Measurements from ENCODE around the gene NTRK1. TPM values are rescaled to one million over a fixed set of nuclear protein-coding genes. Genes with fewer than 3 reads are reported as not detected.

The NTRK1 gene
- total RNA-seq, 1 donor from 2014 or later = 1.4 TPM

DNA sequence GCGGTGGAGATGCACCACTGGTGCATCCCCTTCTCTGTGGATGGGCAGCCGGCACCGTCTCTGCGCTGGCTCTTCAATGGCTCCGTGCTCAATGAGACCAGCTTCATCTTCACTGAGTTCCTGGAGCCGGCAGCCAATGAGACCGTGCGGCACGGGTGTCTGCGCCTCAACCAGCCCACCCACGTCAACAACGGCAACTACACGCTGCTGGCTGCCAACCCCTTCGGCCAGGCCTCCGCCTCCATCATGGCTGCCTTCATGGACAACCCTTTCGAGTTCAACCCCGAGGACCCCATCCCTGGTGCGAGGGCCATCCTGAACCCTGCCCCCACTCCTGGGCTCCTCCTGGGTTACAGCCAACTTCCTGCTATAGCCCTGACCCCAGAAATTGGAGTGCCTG lies 13.0 kb downstream of the NTRK1 start:
- intact Hi-C loops (cut with DNase I) = no loop called here
- no peak for DNase-seq (ENCODE audit: low spot score)

DNA sequence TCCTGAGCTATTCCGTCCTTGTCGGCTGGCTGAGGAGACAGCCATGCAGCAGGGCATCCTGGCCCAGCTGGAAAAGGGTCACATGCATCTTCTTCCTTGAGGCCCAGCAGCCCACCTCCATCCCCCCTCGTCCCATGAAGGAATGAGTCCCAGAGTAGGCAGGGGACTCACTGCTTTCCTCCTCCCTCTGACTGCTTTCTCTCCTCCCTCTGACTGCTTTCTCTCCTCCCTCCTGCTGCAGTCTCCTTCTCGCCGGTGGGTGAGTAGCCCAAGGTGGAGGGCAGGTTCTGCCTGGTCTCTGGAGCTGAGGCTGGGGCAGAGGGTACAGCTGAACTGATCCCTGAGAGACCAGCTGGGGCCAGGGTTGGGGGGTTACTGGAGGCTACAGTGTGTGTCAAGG lies 13.5 kb downstream of the NTRK1 start:
- DNase-seq (ENCODE audit: low spot score) = no peak
- intact Hi-C loops (cut with DNase I) = no loop called here

DNA sequence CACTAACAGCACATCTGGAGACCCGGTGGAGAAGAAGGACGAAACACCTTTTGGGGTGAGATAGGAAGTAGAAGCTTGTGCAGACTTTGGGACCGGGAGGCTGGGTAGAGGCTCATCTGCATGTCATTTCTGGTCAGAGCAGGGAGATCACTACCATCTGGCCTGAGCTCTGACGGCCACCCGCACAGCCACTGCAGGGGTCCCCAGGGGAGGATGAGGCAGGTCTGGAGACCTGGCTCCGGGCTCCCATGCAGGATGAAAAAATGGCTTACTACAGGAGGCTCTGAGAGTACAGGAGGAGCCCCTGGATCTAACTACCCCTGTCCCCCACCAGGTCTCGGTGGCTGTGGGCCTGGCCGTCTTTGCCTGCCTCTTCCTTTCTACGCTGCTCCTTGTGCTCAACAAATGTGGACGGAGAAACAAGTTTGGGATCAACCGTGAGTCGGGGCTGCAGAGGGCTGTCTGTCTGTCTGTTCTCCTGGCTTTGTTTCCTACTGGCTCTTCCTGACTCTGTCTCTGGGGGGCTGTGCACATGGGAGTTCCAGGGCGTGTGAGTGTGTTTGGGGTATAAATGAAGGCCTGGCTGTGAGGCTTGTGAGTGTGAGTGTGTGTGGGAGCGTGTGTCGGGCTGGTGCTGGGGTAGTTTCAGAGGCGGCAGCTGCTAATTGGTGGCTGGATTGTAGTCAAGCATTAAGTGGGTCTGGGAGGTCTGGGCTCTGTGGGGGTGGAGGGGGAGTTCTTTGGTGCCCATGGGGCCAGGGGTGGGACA lies 14.1 kb downstream of the NTRK1 start:
- intact Hi-C loops (cut with DNase I) = no loop called here
- DNase-seq (ENCODE audit: low spot score) = no peak

DNA sequence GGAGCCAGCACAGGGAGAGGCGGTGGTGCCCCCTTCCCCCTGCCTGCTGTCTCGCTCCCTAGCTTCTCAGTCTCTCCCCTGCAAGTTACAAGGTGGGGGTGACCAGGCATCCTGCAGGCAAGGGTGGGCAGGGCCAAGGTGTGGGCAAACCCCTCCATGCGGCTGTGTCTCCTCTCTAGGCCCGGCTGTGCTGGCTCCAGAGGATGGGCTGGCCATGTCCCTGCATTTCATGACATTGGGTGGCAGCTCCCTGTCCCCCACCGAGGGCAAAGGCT lies 14.6 kb downstream of the NTRK1 start:
- DNase-seq (ENCODE audit: low spot score) = no peak
- intact Hi-C loops (cut with DNase I) = no loop called here

DNA sequence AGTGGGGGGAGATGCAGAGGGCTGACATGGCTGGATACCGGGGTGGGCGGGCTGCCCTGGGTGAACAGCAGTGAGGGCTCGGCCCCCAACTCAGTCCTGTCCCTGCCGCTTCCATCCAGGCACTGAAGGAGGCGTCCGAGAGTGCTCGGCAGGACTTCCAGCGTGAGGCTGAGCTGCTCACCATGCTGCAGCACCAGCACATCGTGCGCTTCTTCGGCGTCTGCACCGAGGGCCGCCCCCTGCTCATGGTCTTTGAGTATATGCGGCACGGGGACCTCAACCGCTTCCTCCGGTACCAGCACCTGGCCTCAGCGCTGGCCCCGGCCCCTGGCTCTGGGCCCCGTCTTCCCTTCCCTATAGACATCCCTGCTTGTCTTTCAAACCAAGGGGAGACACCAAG lies 15.6 kb downstream of the NTRK1 start:
- DNase-seq (ENCODE audit: low spot score) = no peak
- intact Hi-C loops (cut with DNase I) = no loop called here

DNA sequence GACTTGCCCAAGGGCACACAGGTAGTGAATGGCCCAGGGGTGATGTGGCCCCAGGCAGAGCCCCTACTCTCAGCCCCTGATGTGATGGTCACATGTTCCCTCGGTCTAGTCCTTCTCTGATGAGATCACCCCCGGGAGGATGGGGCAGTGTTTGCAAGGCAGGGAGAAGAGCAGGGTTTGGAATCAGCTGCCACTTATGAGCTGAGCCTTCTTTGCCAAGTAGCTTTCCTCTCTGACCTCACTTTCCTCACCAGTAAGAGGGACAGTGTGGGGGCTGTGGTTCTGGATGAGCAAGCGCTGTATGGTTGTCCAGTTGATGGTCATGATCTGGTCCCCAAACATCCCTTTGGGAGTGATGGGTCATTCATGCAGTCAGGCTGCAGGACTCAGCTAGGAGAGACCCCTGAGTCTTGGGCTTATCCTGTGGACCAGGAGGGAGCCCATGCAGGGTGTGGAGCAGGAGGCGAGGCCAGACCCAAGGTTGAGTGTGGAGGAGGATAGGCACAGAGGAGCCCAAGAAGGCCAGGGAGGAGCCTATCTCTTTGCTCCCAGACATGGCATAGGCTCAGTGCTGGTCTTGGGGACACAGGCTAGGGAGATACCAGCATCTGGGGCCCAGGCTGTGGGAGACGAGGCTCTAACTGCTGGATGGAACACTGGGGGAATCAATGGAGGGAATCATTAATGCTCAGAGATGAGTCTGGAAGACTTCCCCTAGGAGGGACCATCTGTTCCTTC lies 16.9 kb downstream of the NTRK1 start:
- intact Hi-C loops (cut with DNase I) = no loop called here

DNA sequence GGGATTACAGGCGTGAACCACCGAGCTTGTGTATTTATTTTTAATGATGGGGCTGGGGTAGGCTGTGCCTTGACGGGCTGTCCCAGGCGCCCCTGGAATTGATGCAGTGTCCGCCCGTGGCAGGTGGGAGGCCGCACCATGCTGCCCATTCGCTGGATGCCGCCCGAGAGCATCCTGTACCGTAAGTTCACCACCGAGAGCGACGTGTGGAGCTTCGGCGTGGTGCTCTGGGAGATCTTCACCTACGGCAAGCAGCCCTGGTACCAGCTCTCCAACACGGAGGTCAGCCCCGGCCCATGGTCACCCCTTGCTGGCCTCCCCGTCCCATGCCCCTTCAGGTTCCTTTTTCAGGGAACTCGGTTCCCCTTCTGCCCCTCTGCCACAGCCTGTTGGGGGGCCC lies 19.2 kb downstream of the NTRK1 start:
- no peak for DNase-seq (ENCODE audit: low spot score)
- intact Hi-C loops (cut with DNase I) = loop anchor here (10.0 kb wide), 1 partner anchor 185 kb away; no protein-coding TSS in a partner anchor

More for the DNA sequence above, 16.9 kb downstream of the NTRK1 start:
- no peak for DNase-seq (ENCODE audit: low spot score)

DNA sequence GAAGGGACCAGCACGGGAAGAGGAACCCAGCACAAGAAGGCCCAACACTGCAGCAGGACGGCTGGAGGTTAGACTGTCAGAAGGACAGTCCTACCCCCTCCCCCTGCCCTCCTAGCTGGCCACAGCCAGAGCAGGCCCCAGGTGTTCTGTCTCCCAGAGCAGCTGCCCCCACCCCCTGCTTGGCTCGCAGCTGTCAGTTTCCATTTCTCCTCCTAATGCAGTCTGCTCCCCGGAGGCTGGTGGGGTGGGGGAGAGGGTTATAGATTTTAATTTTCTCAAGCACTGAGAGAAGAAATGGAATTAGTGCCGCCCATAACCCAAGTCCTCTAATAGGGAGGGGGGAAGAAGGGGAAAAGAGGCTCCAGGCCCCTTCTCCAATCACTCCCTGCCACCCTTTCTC lies 19.8 kb downstream of the NTRK1 start:
- intact Hi-C loops (cut with DNase I) = loop anchor here (10.0 kb wide), 1 partner anchor 186 kb away; no protein-coding TSS in a partner anchor
- no peak for DNase-seq (ENCODE audit: low spot score)

DNA sequence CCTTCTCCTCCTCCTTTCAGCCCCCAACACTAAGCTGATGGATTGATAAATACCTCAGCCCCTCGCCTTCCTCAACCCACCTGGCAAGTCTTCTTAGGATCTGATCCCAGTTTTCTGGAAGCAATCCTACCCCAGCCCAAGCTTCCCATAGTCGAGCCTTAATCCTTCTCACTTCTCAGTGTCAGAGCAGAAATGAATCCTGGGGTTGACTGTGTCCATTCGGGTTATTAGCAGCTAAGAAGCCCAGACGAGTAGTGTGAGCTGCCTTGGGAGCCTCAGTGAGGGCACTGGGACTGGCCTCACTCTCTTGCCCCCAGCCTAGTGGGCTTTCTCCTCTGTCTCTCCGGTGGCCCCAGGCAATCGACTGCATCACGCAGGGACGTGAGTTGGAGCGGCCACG lies 20.4 kb downstream of the NTRK1 start:
- intact Hi-C loops (cut with DNase I) = loop anchor here (10.0 kb wide), 1 partner anchor 186 kb away; no protein-coding TSS in a partner anchor
- DNase-seq (ENCODE audit: low spot score) = no peak

DNA sequence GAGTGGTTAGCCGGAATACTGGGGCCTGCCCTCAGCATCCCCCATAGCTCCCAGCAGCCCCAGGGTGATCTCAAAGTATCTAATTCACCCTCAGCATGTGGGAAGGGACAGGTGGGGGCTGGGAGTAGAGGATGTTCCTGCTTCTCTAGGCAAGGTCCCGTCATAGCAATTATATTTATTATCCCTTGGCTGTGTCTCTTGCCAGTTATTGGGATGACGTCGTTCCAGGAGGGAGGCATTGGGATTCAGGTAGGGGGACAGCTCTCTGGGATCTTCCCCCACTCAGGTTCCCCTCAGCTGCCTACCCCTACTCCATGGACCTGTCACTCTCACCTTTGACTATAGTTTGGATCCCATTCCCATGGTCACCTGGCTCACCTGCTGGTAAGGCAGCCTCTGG lies 21.0 kb downstream of the NTRK1 start:
- intact Hi-C loops (cut with DNase I) = loop anchor here (10.0 kb wide), 1 partner anchor 187 kb away; no protein-coding TSS in a partner anchor
- no peak for DNase-seq (ENCODE audit: low spot score)

DNA sequence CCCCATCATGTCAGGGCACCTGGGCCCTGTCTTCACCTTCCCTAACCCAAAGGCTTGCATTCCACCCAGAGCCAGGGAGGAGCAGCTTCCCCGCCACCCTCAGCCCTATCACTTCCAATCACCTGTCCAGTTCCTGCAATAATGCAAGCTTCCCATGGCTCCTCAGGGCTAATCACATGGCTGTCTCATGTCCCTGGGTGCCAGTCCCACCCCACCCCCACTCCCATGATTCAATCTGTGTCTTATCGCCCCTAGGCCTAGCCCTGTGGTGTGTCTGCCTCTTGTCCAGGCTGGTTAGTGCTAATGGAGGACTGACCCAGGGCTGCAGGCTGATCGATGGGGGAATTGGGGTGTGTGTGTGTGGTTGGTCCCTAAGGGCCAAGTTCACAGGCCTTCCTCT lies 21.9 kb downstream of the NTRK1 start:
- intact Hi-C loops (cut with DNase I) = loop anchor here (10.0 kb wide), 1 partner anchor 188 kb away; no protein-coding TSS in a partner anchor
- no peak for DNase-seq (ENCODE audit: low spot score)

DNA sequence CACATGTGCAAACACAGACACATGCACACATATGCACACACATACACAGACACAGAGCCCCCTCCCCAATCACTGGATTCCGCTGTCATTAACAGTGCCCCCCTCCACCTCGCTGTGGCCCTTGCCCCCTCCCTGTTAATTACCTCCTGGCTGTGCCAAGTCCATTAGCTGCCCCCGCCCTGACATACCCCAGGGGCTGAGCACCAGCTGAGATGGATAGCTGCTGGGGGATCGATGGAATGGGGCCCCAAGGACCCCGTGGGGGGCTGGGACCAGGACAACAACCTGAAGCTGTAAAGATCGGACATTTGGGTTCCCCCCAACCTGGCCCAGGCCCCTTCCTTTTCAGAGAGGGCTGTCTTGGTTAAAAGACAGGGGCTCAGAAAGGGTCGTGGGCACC lies 23.3 kb downstream of the NTRK1 start:
- intact Hi-C loops (cut with DNase I) = loop anchor here (10.0 kb wide), 1 partner anchor 189 kb away; no protein-coding TSS in a partner anchor

DNA sequence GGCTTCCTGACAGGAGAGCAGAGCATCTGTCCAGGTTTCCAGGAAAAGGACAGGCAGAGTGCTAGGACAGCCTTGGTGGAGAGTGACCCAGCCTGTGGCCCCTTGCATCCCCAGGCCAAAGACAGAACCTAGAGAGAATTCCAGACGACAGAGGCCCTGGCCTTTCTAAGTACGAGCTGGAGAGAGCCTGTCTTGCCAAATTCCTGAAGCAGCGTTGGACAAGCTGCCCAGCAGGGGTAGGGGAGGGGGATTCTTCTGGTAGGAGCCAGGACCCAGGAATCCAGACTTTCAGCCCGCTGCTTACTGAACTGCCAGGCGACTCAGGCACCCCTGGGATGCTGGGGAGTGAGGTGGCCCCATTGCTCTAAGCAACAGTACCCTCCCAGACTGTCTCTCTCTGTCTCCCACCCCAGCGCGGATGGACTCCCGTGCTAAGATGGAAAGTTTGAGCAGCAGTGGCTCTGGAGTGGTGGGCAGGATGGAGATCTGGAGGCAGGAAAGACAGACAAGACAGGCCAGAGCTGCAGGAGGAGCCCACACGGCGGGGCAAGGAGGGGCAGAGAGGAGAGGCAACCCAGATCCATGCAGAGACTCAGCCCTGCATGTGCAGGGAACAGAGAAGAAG lies 24.0 kb downstream of the NTRK1 start:
- intact Hi-C loops (cut with DNase I) = loop anchor here (5.0 to 10.0 kb wide), 2 partner anchors 87 to 190 kb away; no protein-coding TSS in a partner anchor

More for the DNA sequence above, 23.3 kb downstream of the NTRK1 start:
- no peak for DNase-seq (ENCODE audit: low spot score)

DNA sequence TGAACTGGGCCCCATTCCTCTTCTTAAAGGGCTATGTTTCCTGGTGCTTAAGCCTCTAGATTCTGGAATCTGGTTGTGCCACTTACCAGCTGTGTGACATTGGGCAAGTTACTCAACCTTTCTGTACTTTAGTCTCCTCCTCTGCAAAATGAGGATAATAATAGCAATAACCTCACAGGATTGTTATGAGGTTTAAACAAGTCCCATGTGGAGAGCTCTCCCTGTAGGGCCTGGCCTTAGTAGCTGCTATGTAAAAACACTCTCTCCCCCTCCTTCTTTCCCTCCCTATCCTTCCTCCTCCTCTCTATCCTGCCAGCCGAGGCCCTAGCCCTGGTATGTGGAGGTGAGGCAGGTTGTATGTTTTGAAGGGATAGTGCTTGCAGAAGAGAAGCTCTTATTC lies 24.6 kb downstream of the NTRK1 start:
- intact Hi-C loops (cut with DNase I) = loop anchor here (5.0 to 10.0 kb wide), 2 partner anchors 88 to 191 kb away; no protein-coding TSS in a partner anchor

More for the DNA sequence above, 24.0 kb downstream of the NTRK1 start:
- no peak for DNase-seq (ENCODE audit: low spot score)

DNA sequence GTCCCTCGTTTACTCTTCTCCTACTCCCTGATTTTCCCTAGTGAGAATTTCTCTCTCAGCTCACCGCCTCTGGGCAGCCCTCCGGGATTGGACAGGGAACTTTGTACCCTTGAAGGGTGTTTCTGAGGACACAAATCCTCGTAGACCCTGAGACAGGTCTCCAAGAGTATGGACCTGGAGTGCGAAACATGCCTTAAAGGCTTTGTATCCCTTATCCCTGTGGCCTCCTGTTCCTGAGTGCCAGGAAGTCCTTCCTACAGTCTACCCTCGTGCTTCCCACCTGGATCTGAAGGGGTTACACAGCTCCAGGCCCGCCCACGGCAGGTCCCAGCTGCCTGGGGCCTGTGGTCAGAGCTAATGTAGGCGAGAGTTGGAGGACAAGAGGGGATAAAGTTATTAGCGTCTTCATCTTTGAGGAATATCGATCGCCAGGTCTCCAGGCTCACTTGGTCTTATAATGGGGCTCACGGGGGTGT lies 25.3 kb downstream of the NTRK1 start:
- DNase-seq (ENCODE audit: low spot score) = no peak
- intact Hi-C loops (cut with DNase I) = loop anchor here (5.0 to 10.0 kb wide), 2 partner anchors 89 to 191 kb away; no protein-coding TSS in a partner anchor

More for the DNA sequence above, 24.6 kb downstream of the NTRK1 start:
- no peak for DNase-seq (ENCODE audit: low spot score)

DNA sequence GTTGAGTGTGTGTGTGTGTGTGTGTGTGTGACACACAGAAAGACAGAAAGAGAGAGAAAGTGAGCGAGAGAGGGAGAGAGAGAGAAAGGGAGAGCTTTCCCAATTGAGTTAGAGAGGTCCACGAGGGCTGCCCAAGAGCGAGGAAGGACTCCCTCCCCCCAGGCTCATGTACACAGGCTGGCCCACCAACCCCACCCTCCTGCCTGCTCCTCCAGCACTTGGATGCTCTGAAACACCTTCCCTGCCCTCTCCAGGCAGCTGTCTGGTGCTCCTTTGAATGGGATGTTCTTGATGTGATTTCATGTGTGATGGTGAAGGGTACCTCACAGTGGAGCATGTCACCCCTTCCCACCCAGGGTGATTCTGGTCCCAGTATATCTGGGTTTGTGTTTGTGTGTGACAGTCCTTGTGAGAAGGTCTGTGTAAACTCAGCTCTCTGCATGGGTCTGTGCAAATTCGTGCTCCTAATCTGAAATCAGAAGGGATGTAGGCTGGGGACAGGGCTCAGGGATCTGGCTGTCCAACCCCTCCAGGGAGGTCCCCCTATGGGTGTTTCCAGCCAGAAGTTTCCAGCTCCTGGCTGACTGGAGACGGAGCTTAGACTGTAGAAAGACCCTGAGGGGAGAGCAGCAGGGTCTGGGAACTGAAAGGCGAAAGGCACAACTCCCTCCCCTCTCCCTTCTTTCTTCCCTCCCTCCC lies 26.1 kb downstream of the NTRK1 start:
- no peak for DNase-seq (ENCODE audit: low spot score)
- intact Hi-C loops (cut with DNase I) = loop anchor here (5.0 to 10.0 kb wide), 2 partner anchors 89 to 192 kb away; no protein-coding TSS in a partner anchor

DNA sequence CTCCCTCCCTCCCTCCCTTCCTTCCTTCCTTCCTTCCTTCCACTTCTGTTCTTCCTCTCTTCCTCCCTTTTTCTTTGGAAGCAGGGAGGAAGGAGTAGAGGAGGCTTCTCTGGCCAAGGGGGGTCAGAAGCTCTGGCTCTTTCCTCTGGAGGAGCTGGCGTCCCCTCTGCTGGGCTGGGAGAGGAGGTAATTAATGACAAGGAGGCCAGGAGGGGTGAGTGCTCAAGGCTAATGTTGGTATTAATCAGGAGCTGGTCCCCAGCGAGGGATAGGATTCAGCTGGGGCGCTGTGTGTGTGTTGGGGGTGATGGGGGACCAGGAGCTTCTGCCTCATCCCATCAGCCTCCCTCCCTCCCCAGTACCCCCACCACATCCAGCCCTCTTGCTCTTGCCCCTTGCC lies 26.7 kb downstream of the NTRK1 start:
- no peak for DNase-seq (ENCODE audit: low spot score)
- intact Hi-C loops (cut with DNase I) = loop anchor here (5.0 to 10.0 kb wide), 2 partner anchors 90 to 193 kb away; no protein-coding TSS in a partner anchor

DNA sequence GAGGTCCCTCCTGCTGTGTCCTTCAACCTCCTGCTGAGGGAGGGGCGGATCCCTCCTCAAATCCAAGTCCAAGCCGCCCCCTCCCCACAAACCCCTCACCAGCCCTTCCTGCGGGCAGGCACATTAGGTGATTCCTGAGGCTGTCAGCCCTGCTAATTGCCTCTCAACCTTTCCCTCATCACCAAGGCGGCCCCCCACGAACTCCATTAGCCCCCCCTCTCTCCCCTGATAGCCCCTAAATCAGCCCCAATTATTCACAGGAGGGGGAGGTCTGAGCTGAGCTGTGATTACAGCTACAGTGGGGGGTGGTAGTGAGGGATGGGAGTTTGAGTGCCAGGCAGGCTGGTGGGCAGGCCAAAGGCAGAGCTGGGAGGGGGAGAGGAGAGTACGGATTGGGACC lies 27.1 kb downstream of the NTRK1 start:
- intact Hi-C loops (cut with DNase I) = loop anchor here (2.0 to 10.0 kb wide), 3 partner anchors 29 to 193 kb away; partner anchors contain the start of gene INSRR
- no peak for DNase-seq (ENCODE audit: low spot score)

Data from cardiac septum (tissue), 1 donor.